ENCODE results near the gene CHN2. TPM values are rescaled to one million over a fixed set of nuclear protein-coding genes. Genes with fewer than 3 reads are reported as not detected.

CHN2 gene
- total RNA-seq, 1 donor from 2014 or later, result 36.1 TPM

GRCh38 chr7:29318853-29319718 lies 124.5 kb downstream of the CHN2 start:
- no peaks in the 10 kb centered on the region for H3K36me3 ChIP-seq
- TF ChIP-seq CTCF (IDR thresholded peaks at IDR 0.05; ENCODE audit: borderline replicate concordance), result no peak
- no peak overlapping the region for H3K27ac ChIP-seq (replicated peaks)
- H3K4me1 ChIP-seq, result no peaks in the 10 kb centered on the region
- no peaks in the 10 kb centered on the region for H3K9me3 ChIP-seq (replicated peaks)
- intact Hi-C loops (cut with micrococcal nuclease), result no loop called here
- H3K27me3 ChIP-seq (ENCODE audit: low read depth), result no peaks in the 10 kb centered on the region
- H3K4me3 ChIP-seq, result no peak overlapping the region
- no peak for DNase-seq

- H3K27me3 ChIP-seq (ENCODE audit: low read depth), result no peaks in the 10 kb centered on the region
- no peaks in the 10 kb centered on the region for H3K36me3 ChIP-seq
- no peak for TF ChIP-seq CTCF (IDR thresholded peaks at IDR 0.05; ENCODE audit: borderline replicate concordance)
- no peak overlapping the region for H3K27ac ChIP-seq (replicated peaks)
- H3K9me3 ChIP-seq (replicated peaks), result no peaks in the 10 kb centered on the region
- no peaks in the 10 kb centered on the region for H3K4me1 ChIP-seq
- no peak for DNase-seq
- intact Hi-C loops (cut with micrococcal nuclease), result no loop called here
- H3K4me3 ChIP-seq, result no peak overlapping the region
Measured at GRCh38 chr7:29319719-29320521, 125.3 kb downstream of the CHN2 start.

- Histone ChIP-seq H3K4me3 (no peak overlapping the region), H3K4me1 (no peaks in the 10 kb centered on the region), H3K27ac (replicated peaks) (no peak overlapping the region), H3K27me3 (ENCODE audit: low read depth) (no peaks in the 10 kb centered on the region), H3K9me3 (replicated peaks) (no peaks in the 10 kb centered on the region), H3K36me3 (no peaks in the 10 kb centered on the region)
- DNase-seq, result no peak
- intact Hi-C loops (cut with micrococcal nuclease), result no loop called here
- no peak for TF ChIP-seq CTCF (IDR thresholded peaks at IDR 0.05; ENCODE audit: borderline replicate concordance)
Measured at GRCh38 chr7:29320577-29320976, 126.0 kb downstream of the CHN2 start.

GRCh38 chr7:29322023-29322712 lies 127.6 kb downstream of the CHN2 start:
- Histone ChIP-seq H3K4me1 (no peaks in the 10 kb centered on the region), H3K9me3 (replicated peaks) (no peaks in the 10 kb centered on the region), H3K27me3 (ENCODE audit: low read depth) (no peaks in the 10 kb centered on the region), H3K27ac (replicated peaks) (no peak overlapping the region), H3K36me3 (no peaks in the 10 kb centered on the region), H3K4me3 (no peak overlapping the region)
- TF ChIP-seq CTCF (IDR thresholded peaks at IDR 0.05; ENCODE audit: borderline replicate concordance), result no peak
- intact Hi-C loops (cut with micrococcal nuclease), result no loop called here
- no peak for DNase-seq

- TF ChIP-seq CTCF (IDR thresholded peaks at IDR 0.05; ENCODE audit: borderline replicate concordance), result no peak
- intact Hi-C loops (cut with micrococcal nuclease), result no loop called here
- no peaks in the 10 kb centered on the region for H3K27me3 ChIP-seq (ENCODE audit: low read depth)
- H3K36me3 ChIP-seq, result no peaks in the 10 kb centered on the region
- H3K4me1 ChIP-seq, result peaks cover 24% of the 10 kb centered on the region
- no peak for DNase-seq
- no peak overlapping the region for H3K4me3 ChIP-seq
- no peaks in the 10 kb centered on the region for H3K9me3 ChIP-seq (replicated peaks)
- H3K27ac ChIP-seq (replicated peaks), result no peak overlapping the region
Measured at GRCh38 chr7:29325476-29325875, 130.9 kb downstream of the CHN2 start.
